Amygdala (tissue), 56 donors: ENCODE data around the gene PLEKHG2.
"Not testable (repeated sequence)": the region's sequence is repeated elsewhere in the genome, so short reads cannot be mapped to it uniquely, and the experiment has no call there.

Experiments used
- DNase-seq, 56 donors: peaks; one replicate each; lab custom pipeline; 2025; lab: John Stamatoyannopoulos, UW

PLEKHG2 gene

GRCh38 chr19:39412100-39412866 is at the start of gene PLEKHG2:
Gene PLEKHG2, plus strand, starts transcription at chr19:39412669. Its CDS starts 1,418 bp downstream, at chr19:39414087.
- DNase-seq = peak; percentile 46 to 98 (median 91)

- DNase-seq = peak in 1 of 56 donors; percentile 16
Measured at GRCh38 chr19:39362682-39363657, 49.5 kb upstream of the PLEKHG2 start.

GRCh38 chr19:39363901-39364457 is 48.5 kb upstream of the PLEKHG2 start:
- peak in 54 of 56 donors; percentile 10 to 96 (median 78) for DNase-seq

- no peak for DNase-seq
Measured at GRCh38 chr19:39365531-39365930, 46.9 kb upstream of the PLEKHG2 start.

- no peak for DNase-seq
Measured at GRCh38 chr19:39369200-39369599, 43.3 kb upstream of the PLEKHG2 start.

- no peak for DNase-seq
Measured at GRCh38 chr19:39370735-39371134, 41.7 kb upstream of the PLEKHG2 start.

- peak in 45 of 56 donors; percentile 4 to 78 (median 42) for DNase-seq
Measured at GRCh38 chr19:39372047-39372802, 40.2 kb upstream of the PLEKHG2 start.

GRCh38 chr19:39372941-39373340 is 39.5 kb upstream of the PLEKHG2 start:
- DNase-seq = peak in 9 of 56 donors; percentile 7 to 56 (median 17)

- DNase-seq = no peak
Measured at GRCh38 chr19:39375929-39376328, 36.5 kb upstream of the PLEKHG2 start.

- DNase-seq = no peak
Measured at GRCh38 chr19:39377373-39378362, 34.8 kb upstream of the PLEKHG2 start.

GRCh38 chr19:39379366-39379765 is 33.1 kb upstream of the PLEKHG2 start:
- DNase-seq = not testable (repeated sequence)

GRCh38 chr19:39379865-39380396 is 32.5 kb upstream of the PLEKHG2 start:
- DNase-seq = peak in 6 of 56 donors; percentile 4 to 53 (median 18)

GRCh38 chr19:39380521-39381502 is 31.7 kb upstream of the PLEKHG2 start:
- no peak for DNase-seq

GRCh38 chr19:39381910-39382611 is 30.4 kb upstream of the PLEKHG2 start:
- no peak for DNase-seq

- DNase-seq = no peak
Measured at GRCh38 chr19:39382991-39383828, 29.3 kb upstream of the PLEKHG2 start.
